ENCODE results near the gene IFT122. TPM values are rescaled to one million over a fixed set of nuclear protein-coding genes. Genes with fewer than 3 reads are reported as not detected.

IFT122 gene
- total and polyA plus RNA-seq, 12 donors: 9.7 to 29.1 (median 16.8) TPM

DNA sequence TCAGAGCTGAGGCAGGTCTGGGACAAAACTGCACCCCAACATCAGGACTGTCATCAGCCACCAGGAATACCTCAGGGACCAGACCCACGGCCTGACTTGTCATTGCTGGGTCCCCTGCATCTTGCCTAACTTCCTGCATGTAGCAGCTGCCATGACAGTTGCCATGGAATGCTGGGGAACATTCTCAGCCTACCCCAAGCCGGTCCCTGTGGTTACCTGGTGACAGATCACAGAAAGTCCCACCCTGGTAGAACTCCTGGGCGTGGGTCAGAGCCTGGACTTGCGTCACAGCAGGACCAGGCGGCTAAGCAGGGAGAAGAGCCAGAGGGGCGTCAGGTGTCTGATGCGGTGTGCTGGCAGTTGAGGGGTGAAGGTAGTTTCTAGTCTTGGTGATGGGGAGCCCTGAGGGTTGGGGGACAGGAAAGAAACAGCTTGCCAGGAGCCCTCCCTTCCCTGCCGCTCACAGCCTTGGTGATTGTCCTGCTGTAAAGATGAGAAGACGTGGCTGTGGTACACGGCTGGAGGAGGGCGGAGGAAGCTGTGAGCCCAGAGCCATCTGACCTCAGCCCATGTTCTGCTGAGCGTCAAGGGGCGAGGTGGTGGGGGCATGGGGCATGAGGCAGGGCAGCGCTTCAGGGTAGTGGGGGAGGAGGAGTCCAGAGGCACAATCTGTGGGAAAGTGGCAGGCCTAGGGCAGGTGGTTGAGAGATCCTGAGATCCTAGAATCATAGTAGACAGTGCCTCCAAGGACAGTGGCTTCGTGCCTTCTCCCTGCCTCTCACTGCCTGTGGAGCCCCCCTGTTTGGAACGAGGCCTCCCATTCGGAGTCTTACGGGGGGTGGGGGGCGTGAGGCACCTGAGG lies 108.3 kb downstream of the IFT122 start:
- no peak for DNase-seq
- intact Hi-C loops (cut with DNase I): loop anchor here in 1 of 10 donors (5.0 kb wide), 1 partner anchor 46 kb away; no protein-coding TSS in a partner anchor
- WGBS, 2 donors: 92 to 93% methylated on average over 19 of the region's 19 CpGs
- no peaks in the 10 kb centered on the region for H3K36me3 ChIP-seq
- H3K4me3 ChIP-seq: no peak overlapping the region
- H3K27ac ChIP-seq: no peak overlapping the region
- no peaks in the 10 kb centered on the region for H3K9me3 ChIP-seq
- peaks cover 0 to 14% (median 10%) of the 10 kb centered on the region in 9 donors for H3K4me1 ChIP-seq
- no peak for ATAC-seq
- H3K27me3 ChIP-seq: no peaks in the 10 kb centered on the region
- TF ChIP-seq, protein P1, sequence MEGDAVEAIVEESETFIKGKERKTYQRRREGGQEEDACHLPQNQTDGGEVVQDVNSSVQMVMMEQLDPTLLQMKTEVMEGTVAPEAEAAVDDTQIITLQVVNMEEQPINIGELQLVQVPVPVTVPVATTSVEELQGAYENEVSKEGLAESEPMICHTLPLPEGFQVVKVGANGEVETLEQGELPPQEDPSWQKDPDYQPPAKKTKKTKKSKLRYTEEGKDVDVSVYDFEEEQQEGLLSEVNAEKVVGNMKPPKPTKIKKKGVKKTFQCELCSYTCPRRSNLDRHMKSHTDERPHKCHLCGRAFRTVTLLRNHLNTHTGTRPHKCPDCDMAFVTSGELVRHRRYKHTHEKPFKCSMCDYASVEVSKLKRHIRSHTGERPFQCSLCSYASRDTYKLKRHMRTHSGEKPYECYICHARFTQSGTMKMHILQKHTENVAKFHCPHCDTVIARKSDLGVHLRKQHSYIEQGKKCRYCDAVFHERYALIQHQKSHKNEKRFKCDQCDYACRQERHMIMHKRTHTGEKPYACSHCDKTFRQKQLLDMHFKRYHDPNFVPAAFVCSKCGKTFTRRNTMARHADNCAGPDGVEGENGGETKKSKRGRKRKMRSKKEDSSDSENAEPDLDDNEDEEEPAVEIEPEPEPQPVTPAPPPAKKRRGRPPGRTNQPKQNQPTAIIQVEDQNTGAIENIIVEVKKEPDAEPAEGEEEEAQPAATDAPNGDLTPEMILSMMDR (IDR thresholded peaks at IDR 0.05): no peak

DNA sequence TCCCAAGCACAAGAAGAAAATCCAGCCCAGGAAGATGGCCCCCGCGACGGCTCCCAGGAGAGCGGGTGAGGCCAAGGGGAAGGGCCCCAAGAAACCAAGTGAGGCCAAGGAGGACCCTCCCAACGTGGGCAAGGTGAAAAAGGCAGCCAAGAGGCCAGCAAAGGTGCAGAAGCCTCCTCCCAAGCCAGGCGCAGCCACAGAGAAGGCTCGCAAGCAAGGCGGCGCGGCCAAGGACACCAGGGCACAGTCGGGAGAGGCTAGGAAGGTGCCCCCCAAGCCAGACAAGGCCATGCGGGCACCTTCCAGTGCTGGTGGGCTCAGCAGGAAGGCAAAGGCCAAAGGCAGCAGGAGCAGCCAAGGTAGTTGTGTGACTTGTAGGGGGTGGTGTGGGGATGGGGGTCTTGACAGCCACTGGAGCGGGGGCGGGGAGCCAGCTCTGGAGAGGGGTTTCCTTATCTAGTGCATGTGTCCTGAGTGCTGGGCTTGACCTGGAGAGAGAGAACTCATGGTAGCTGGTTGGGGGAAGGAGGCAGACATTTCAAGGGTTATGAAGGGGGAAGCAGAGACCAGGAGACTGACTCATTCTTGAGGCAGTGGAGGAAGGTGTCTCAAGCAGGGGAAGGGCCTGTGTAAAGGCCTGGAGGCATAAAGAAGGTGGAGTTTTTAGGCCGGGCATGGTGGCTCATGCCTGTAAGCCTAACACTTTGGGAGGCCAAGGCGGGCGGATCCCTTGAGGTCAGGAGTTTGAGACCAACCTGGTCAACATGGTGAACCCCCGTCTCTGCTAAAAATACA lies 109.2 kb downstream of the IFT122 start:
- no peak overlapping the region for H3K4me3 ChIP-seq
- ATAC-seq (no peak), DNase-seq (no peak)
- H3K27ac ChIP-seq: no peak overlapping the region
- peaks cover under 1 to 22% (median 18%) of the 10 kb centered on the region in 9 donors for H3K4me1 ChIP-seq
- H3K27me3 ChIP-seq: no peaks in the 10 kb centered on the region
- intact Hi-C loops (cut with DNase I): loop anchor here in 1 of 10 donors (5.0 kb wide), 1 partner anchor 47 kb away; no protein-coding TSS in a partner anchor
- 93% methylated on average over 18 of the region's 18 CpGs for WGBS, 2 donors
- no peaks in the 10 kb centered on the region for H3K36me3 ChIP-seq
- TF ChIP-seq, protein P1 (IDR thresholded peaks at IDR 0.05): no peak
- no peaks in the 10 kb centered on the region for H3K9me3 ChIP-seq

DNA sequence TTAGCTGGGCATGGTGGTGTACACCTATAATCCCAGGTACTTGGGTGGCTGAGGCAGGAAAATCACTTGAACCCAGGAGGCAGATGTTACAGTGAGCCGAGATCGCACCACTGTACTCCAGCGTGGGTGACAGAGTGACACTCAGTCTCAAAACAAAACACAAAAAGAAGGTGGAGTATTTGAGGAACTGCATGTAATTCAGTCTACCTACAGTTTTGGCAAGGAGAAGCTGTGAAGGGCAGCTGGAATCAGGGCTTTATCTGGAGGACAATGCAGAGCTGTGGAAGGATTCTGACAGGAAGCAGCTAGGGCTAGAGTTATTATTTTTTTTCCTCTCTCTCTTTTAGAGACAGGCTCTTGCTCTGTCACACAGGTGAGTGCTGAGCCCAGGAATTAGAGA lies 109.8 kb downstream of the IFT122 start:
- TF ChIP-seq, protein P1 (IDR thresholded peaks at IDR 0.05): no peak
- H3K4me3 ChIP-seq: no peak overlapping the region
- WGBS, 2 donors: 76 to 92% methylated on average over 3 of the region's 3 CpGs
- no peaks in the 10 kb centered on the region for H3K27me3 ChIP-seq
- DNase-seq: no peak
- peaks cover 0 to 4% (median 0%) of the 10 kb centered on the region in 9 donors for H3K36me3 ChIP-seq
- no peaks in the 10 kb centered on the region for H3K9me3 ChIP-seq
- H3K27ac ChIP-seq: no peak overlapping the region
- intact Hi-C loops (cut with DNase I): loop anchor here in 5 of 10 donors (5.0 to 10.0 kb wide), 3 partner anchors 43 to 48 kb away; no protein-coding TSS in a partner anchor
- peaks cover 3 to 28% (median 24%) of the 10 kb centered on the region in 9 donors for H3K4me1 ChIP-seq
- ATAC-seq: no peak

Data from heart right ventricle (tissue), 16 donors.